ENCODE data around the gene GAS1.

Gene GAS1

DNA sequence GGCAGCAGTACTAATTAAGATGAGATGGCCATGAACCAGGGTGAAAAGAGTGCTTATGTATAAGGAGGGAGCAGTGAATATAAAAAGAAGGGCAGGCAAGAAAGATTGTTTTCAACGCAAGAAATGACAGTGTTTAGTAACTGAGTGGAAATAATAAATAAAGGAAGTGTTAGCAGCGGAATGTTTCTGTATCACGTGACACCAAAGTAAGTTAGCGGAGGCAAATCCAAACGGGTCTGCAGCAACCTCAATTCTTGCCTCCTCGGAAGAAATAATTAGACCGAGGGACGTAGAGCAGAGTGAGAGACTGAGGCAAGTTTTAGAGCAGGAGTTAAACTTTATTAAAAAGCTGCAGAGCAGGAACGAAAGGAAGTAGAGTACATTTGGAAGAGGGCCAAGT lies 15.4 kb upstream of the GAS1 start:
- no peak for DNase-seq

DNA sequence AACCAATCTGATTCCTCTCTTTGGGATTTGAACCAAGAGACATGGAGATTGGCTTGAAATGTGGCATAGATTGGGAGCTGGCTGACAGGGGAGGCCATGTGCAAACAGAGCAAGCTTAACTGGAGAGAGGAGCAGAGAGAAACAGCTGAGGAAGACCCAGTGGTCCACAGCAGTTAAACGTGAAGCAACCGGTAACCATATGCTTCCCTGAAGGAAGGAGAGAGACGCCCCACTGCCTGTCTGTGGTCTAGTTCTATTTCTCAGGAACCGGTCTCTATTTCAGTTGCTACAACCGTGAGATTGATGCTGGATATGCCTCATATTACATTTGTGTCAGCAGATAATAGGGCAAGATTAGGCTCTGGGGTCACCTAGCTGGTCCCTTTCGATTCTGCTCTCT lies 13.6 kb upstream of the GAS1 start:
- no peak for DNase-seq

DNA sequence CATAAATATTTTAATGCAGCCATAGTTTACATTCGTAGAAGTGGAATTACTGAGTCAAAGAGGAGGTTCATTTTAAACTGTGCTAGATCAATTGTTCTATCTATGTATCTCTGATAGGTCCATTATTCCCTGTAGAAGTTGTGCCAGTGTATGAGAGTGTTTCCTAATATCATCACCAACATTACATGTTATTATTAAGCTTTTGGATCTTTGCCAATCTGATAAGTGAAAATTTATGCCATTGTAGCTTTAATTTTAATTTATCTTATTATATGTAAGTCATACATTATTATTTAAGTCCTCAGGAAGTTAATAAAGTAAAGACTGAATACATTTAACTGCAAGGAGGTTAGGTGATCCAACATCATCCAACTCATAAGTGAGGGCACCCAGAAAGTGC lies 10.9 kb upstream of the GAS1 start:
- no peak for DNase-seq

DNA sequence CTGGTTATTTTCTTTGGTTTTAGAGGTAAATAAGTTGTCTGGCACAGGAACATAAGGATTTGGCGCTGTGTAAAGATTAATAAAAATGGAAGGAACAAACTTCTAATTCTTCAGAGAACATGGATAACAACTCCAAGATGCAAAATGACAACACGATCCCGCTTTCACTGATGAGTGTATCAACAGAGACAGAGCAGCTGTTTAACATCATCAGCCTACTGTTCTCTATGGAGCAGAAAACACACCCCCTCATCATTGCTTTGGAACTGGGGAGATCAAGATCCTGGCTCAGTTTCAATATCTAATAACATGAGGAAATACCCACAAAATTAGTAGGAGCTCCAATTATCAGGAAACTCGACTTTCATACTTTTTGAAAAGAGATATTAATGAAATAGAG lies 8.3 kb upstream of the GAS1 start:
- no peak for DNase-seq

DNA sequence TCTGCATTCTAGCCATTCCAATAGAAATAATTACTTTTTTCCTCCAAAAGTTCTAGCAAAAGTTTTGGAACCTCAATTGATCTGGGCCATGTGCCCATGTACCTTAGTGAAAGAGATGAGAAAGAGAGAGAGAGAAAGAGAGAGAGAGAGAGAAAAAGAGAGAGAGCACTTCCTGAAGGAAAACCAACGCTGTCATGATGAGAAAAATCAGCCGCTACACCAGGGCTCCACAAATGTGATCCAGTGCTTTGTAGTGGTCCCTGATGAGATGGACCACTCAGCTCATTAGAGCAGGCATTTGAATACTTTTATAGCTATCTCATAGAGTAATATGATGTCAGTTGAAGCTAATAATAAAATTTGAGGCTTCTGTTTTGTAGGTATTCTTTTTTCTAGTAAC lies 7.7 kb upstream of the GAS1 start:
- DNase-seq, result no peak

DNA sequence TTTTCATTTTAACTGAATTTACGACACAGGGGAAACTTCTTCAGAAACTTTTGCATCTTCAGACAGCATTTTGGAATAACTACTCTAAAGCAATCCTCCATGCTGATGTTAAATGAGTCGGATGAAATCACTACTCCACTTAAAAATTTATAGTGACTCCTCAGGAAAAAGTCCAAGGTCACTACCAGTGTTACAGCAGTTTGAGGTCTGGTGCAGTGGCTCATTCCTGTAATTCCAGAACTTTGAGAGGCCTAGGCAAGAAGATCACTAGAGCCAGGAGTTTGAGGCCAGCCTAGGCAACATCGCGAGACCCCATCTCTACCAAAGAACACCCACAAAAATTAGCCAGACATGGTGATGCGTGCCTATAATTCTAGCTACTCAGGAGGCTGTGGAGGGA lies 5.9 kb upstream of the GAS1 start:
- no peak for DNase-seq

DNA sequence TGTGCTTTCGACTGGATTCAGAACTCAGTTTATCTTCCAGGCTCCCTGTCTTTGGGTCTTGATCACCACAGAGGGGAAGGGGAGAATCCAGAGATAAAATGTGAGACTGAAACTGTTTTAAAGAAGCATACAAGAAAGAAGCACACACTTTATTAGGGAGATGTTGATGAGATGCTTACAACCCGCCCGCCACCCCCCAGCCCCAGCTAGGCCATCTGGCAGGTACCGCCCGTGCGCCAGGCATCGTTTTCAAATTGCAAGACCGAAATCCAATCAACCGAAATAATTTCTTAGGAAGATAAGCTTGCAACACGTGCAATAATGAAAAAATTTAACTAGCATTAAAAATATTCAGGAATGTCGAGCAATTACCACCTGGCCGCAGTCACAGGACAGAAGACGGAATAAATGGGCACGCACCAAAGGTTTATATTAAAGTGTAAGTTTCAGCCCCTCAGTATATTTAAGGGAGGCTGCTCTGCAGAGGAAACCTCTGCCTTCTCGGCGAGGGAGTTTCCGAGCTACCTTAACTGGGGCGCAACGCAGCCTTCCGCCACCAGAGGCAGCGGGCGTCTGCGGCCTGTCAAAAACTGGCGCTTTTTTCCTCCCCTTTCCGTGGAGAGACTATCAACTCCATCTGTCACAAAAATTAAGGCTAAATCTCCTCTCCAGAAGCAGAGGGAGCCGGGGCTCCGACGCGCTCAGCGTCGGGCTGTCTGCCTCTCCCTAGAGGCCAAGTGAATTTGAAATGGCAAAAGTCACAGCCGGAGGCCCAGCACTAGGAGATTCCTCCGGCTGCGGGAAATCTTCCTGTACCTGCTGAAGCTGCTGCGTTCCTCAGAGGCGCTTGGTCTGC lies 996 bp upstream of the GAS1 start:
- DNase-seq, result peak; percentile 13 to 68

DNA sequence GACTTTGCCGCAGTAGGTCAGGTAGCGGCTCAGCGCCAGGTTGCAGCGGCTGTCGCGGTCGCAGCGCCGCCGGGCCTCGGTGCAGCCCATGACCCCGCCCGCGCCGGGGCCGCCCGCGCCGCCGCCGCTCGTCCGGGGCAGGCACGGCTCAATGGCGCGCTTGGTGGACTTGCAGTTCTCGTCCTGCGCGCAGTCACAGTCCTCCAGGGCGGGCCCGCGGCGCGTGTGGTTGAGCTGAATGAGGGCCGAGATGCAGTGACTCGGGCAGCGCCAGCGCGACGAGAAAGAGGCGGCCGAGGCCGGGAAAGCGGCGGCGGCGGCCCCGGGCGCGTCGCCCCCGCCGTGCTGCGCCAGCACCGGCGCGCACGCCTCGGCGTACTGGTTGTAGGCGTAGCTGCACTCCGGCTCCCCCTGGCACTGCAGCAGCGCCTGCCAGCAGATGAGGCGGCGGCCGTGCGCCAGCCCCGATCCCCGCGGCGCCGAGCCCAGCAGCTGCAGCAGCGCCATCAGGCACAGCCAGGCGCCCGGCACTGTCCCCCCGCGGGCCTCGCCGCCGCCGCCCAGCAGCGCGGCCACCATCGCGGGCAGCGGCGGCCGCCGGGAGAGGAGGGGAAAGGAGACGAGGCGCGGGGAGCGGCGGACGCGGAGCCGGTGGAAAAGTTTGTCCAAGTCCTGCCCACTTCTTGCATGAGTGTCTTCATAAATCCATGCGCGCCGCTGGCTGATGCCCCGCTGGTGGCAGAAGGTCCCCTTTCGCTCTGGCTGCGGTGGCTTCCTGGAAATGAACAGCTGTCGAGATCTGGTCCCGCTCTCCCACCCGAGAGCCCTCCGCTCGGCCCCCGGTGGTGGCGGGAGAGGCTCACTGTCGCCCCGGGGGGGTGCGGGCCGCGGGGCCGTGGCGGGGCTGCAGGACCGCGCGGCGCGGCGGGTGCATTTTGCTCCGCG lies 833 bp downstream of the GAS1 start:
- peak; percentile 29 to 83 for DNase-seq

DNA sequence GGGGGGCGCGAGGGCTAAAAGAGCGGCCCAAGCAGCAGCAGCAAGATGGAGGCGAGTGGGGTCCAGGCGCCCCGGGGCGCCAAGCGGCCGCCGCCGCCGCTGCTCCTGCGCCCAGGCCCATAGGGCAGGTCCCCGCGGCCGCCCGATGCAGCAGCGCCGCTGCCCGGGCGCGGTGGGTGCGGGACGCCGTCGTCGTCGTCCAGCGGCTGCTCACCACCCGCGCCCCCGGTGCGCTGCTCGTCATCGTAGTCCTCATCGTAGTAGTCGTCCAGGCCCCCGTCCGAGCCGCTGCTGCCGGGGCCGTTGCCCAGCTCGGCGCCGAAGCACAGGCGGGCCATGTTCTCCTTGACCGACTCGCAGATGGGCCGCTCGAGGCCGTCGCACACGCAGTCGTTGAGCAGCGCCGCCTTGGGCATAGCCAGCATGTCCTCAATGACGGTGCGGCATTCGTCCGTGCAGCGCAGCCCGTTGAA lies 1.5 kb downstream of the GAS1 start:
- DNase-seq, result peak; percentile 31 to 76

DNA sequence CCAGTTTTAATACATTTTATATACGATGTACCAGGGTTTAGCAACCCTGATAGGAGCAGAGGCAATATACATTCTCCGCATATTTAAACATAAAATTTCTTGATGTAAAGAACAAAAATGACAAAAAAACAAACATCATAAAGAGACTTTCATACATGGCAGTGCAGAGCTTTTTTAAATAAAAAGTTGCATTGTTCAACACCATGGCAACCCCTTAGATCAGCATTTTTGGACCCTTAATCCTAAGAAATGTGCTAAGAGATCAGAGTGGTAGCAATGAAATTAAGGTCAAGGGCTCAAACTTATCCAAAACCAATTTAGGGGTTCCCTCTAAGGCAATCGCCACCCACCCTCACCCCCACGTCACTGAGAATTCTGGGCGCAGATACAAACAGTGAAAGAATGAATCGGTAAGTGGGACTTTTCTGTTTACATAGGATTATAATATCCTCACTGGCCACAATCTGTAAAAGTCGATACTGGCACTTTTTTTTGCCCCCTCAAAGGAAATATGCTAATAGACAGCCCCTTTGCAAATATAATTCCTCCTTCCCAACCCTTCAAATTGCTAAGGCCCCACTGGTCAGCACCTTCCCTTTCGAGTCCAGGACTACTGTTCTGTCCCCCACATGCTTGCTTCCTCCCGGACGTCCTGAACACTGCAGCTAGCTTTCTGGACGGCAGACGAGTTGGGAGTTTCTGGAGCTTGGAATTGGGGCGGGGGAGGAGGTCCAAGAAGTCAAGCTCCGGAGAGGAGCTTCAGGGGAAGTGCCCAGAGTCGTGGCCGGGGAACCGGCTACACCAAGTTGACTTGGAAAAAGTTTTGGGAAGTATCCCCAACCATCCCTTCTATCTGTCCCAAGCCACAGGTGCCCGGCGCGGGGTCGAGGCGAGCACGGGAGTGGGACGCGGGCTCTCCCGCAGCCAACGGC lies 2.2 kb downstream of the GAS1 start:
- DNase-seq, result peak in 1 of 2 experiments; percentile 17

DNA sequence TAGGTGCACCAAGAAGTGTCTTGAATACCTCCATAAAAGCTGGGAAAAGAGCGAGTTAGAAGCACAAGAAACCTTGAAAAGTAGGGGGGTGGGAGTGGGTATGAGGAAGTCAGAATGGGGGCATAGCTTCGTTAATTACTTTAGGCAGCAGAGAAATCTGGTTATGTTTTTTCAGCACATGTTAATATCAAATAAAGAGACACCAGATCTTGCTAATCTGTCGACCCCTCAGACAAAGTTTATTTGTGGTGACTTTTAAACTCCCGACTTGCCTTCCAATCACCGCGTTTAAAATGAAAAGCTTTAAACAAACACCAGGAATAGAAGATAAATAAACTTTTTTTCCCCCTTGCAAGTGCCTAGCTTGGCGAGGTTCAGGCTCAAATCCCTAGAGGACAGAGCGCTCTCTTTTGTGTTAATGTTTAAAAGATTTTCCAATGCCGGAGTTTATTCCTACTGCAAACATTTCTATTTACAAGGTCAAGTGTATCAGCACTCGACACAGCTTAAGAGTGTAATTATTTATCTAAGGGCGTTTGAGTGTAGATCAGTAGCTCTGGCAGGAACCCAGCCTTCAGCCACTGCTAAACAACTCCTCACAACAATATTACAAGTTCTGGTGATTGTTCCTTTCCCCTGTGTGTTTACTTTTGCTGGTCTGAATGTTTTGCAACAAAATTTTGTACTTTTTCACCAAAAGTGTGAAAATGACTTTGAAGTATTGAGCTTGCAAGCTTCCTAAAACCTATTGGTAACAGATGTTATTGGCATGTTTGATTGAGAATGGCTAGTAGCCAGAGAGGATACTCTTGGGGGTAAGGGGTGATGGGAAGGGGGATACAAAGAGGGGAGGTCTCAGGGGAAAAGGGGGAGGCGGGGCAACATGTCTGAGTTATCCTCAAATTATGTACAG lies 3.8 kb downstream of the GAS1 start:
- DNase-seq, result no peak

DNA sequence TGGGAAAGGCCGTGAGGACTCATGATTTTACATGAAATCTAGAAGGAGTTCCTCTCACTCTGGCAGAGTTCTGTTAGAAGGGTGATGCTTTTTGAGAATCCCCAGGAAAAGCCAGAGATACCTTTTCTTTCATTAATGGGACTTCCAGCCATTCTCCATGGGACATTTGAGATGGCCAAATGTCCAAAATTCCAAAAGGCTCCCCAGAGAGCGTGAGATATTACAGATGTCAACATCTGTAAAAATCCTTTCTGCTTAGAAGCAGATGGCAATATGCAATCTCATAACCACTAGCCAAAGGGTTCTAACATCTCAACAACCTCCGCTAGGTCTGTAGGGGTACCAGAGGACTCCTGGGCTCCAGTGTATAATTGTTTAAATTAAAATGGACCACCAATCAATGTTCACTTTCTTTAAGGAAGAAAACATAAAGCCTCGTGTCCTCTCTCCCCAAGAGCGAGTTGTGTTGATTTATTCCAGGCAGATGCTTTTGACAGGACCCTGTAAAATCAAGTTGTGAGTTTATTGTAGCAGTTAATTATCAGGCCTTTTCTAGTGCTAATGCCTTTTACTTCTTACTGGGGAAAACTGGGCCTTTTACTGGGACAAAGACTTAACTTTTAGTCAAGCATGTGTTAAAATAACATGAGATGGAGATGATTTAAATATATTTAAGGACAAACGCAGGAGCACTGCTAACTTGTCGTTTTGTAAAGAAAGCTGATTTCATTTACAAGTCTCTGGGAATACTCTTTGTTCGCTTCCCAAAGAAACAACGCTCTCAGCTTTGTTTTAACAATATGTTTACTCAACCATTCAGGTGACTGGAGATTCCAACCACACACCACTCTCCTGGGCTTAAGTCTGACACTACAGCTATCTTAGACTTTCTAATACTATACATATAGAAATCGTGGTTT lies 4.8 kb downstream of the GAS1 start:
- DNase-seq, result no peak

DNA sequence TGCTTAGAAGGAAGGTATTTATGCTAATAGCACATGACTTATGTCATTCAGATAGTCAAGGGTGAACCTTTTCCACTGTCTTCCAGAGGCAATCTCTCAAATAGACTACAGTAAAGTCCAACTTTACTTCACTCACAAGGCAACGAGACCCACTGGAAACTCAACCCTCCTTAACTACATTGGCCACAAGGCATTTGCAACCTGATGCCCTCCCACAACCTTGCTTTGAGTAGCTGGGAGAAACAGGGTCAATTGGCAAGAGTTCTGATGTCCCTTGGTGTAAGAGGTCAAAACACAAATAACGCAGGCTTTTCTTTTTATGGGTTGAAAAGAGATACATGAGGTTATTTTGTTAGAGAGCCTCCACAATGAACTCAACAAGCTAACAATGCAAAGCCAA lies 6.1 kb downstream of the GAS1 start:
- DNase-seq, result no peak

DNA sequence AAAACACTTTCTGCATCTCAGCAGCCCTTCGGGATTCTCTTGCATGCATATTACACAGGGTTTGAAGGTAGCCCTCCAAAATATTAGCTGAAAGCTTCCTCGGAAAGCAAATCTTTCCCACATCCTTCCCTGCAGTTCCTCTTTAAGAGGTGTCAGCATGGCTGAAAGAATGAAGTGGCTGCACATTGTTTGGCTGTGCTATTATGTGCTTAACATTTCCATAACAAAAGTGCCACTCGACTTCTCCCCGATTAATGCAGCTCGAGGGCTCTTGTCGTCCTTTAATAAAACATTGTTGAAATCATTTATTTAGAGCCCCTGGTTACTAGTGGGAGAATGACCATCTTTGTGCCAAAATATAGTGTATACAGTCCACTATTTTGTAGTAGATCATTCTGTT lies 6.5 kb downstream of the GAS1 start:
- no peak for DNase-seq

DNA sequence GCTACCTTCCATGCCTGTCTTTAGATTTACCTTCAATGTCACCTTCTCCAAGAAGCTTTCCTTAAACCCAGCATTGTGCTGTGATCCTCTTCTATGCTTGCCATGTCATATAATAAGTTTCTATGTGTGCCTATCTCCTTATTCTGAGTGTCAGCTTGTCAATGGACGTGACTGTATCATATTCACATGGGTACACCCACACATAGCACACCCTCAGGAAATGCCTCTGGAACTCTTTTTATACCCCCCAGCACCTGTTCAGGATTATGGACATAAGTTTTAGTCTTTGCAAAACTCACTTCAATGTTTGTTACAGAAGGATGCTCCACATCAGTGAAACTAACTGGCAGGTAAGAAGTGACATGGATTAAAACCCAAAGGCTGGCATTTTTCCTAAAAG lies 7.4 kb downstream of the GAS1 start:
- no peak for DNase-seq

DNA sequence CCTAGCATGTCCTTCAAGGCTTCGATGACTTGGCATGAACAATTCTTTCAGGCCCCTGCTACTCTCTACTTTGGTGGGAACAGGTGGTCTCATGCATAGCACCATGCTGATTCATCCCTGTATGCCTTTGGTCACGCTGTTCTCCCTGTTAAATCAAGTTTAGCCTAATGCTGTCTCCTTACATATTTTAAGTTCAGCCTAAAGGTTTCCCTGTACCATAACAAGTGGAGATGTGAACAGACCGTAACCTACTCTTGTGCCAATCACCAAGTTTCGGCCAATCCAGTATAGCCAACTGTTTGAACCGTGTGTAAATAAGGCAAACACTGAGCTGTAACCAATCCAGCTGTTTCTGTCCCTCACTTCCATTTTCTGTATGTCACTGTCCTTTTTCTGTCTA lies 8.0 kb downstream of the GAS1 start:
- DNase-seq, result no peak

DNA sequence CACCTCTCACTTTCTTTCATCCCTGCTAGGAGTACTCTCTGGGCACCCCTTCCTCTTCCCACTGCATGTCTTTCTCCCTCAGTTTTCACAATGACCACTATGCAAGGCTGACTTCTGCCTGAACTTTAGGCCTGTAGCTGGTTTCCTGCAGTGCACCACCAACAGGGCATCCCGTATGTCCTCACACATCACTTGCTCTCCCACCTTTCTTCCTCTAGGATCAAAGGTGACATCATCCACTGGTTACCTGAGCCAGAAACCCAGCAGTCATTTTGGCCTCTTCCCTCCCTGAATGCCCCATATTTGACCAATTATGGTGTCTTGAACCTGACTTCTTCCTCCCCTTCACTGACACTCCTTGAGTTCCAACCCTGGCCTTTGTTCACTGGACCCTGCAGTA lies 8.5 kb downstream of the GAS1 start:
- DNase-seq, result no peak

DNA sequence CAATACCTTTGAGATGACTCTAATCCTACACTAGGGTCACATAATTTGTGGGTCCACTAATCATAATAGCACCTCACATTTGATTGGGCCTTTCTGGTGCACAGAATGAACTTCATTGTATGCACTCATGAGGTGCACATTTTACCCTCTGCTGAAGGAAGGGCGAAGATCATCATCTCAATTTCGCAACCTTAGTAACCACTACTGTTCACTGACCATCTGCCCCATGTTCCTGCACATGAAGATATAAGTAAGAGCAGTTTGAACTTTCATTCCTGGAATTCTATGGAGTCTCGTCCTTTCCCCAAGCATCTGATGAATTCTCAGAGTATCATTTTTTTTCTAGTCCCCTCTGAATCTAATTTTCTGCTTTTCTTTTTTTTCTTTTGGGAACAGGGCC lies 21.2 kb downstream of the GAS1 start:
- no peak for DNase-seq

DNA sequence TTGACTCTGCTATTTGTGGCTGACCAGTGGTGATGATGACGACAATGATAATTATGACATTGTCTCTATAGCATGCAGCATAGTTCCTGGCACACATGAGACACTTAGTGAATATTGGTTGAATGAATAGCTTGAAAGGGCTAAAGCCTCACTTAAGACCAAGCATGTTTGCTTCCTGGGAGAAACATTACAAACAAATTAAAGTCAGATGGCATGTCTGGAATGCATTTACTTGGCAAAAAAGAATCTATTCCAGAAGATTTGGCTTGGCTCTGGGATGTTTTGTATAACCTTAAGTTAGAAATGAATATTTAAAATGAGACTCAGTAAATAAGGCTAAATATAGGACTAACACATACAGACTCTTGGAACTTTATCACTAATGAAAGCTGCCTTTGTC lies 21.6 kb downstream of the GAS1 start:
- no peak for DNase-seq

DNA sequence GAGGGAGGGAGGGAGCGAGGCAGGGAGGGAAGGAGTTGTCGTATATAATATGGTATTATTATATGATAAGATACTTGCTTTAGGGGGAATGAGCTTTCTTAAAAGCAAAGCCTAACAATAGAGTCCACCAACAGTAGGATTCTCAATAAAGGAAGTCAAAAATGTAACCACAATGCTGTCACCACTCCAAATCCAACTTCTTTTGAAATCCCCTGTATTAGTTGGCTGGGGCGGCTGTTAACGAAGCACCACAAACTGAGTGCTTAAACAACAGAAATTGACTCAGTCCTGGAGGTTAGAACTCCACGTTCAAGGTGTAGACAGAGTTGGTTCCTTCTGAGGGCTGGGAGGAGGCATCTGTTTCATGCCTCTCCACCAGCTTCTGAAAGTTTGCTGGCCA lies 23.1 kb downstream of the GAS1 start:
- no peak for DNase-seq

All from NCI-H526 (cell line).